ENCODE measurements around the gene DHRS12.

DHRS12 gene

GRCh38 chr13:51803422-51804294 is at the start of gene DHRS12:
Gene DHRS12, minus strand, starts transcription at chr13:51804163. Its CDS starts 4,504 bp downstream, at chr13:51799659.
- DNase-seq = peak; percentile 44 to 97 (median 88)

GRCh38 chr13:51849145-51850101 is 45.5 kb upstream of the DHRS12 start:
- no peak for DNase-seq

DNA sequence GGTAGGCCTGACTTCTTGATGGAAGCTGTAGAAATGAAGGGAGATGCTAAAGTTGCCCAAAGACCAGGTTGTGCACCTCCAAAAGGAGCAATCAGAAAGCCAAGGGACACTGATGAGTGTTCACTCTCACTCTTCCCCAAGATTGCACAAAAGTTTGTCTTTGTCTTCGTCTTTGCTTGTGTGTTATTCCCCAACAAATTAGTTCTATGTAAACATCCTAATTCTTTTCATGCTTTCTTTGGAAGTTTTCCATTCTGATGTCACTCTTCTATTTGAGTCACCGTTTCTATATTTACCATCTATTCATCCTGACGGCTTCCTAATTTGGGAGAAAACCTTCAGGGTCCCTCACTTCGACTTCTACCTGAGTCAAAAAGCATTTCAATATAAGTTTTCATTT is 44.7 kb upstream of the DHRS12 start:
- no peak for DNase-seq

- no peak for DNase-seq
These were observed 42.8 kb upstream of the DHRS12 start for GRCh38 chr13:51846756-51847155.

- DNase-seq = no peak
These were observed 41.8 kb upstream of the DHRS12 start for GRCh38 chr13:51845574-51846318.

DNA sequence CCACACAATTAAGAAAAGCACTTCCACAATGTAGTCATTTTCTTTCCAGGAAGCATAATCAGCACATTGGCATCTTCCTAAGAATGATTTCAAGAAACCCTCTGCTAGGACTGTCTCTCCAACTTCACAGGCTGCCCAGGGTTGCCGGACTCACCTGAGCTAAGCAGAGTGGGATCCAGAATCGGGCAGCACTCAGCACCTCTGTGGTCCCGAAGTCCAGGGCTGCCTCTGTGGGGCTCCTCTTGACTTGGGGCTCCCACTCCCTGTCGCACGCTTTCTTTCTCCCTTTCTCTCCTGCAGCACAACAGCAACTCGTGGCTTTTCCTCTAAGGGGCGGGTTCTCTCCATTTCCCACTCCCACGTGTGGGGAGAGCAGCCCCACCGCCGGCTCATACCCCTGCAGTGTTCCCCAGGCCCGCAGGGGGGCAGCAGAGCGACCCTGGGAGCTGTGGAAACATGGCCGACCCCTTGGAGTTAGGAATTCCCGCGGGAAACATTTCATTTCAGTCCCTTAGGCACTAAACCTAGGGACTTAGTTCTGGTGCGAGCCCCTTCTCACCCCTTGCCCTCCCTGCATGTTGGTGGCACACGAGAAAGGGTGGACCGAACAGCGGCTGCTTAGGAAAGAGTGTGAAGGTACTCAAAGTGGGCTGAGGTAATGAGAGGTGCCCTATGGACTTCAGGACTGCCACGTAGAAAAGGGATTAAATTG is 41.1 kb upstream of the DHRS12 start, which contains the start of gene TMEM272:
TMEM272 (minus strand) TSS at position 316 of the 712 bp plus-strand sequence. CDS start 6,647 bp downstream, outside the sequence.
- peak in 53 of 56 donors; percentile 9 to 89 (median 62) for DNase-seq

GRCh38 chr13:51843529-51843928 is 39.6 kb upstream of the DHRS12 start:
- no peak for DNase-seq

DNA sequence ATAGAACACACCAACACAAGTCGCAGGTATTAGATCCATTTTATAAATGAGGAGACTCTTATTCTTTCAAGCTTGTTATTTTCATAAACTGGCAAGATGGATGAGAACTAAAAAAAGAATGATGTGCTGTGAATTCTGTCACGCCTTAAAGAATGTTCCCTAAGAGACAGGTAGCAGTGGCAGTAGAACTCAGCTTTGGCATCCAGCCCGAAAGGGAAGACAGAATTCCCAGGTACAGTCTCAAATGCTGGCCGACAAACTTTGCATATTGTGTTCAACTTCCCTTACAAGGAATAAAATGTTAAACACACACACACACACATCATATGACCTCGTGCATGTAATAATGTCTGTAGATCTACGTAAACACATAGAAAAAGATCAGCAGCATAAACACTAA is 37.8 kb upstream of the DHRS12 start:
- peak in 4 of 56 donors; percentile 14 to 31 (median 19) for DNase-seq

DNA sequence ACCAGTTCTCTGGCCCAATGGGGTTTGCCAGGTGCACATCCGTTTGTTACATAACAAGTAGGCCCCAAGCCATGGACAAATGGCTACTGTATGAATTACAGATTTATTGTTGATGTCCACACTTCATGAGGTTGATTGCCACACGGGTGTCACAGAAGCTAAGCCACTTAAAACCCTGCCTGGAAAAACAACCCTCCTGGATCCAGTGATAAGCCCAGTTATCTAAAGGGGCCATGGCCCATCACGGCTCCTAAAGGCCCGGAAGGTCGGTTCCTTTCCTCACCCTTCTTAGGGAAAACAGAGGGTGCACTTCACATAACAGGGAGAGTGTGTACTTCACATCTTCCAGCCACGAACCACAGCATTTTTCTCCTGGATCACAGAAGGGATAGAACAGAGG is 37.0 kb upstream of the DHRS12 start:
- no peak for DNase-seq

- DNase-seq = no peak
These were observed 36.0 kb upstream of the DHRS12 start for GRCh38 chr13:51839711-51840540.

GRCh38 chr13:51838240-51838846 is 34.4 kb upstream of the DHRS12 start:
- DNase-seq = no peak

GRCh38 chr13:51837016-51837415 is 33.1 kb upstream of the DHRS12 start:
- DNase-seq = no peak

- DNase-seq = peak in 1 of 56 donors; percentile 23
These were observed 30.7 kb upstream of the DHRS12 start for GRCh38 chr13:51834581-51835171.

DNA sequence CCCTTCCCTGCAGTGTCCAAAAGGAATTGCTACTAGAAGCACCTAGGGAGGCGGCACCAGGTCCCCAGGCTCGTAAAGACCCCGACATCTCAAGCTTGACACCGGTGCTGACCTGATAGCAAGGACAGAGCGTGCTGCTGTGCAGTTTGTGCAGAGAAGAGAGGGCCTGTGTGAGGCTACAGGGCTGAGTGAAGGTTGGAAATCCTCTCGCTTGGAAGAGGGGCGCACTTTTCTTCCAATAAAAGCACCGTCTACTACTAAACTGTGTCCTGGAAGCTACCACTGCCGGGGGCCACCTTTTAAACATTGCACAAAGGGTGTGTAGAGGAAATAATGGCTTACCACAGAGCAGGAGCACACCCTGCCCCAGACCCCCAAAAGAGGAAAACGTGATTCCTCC is 30.0 kb upstream of the DHRS12 start:
- DNase-seq = no peak

DNA sequence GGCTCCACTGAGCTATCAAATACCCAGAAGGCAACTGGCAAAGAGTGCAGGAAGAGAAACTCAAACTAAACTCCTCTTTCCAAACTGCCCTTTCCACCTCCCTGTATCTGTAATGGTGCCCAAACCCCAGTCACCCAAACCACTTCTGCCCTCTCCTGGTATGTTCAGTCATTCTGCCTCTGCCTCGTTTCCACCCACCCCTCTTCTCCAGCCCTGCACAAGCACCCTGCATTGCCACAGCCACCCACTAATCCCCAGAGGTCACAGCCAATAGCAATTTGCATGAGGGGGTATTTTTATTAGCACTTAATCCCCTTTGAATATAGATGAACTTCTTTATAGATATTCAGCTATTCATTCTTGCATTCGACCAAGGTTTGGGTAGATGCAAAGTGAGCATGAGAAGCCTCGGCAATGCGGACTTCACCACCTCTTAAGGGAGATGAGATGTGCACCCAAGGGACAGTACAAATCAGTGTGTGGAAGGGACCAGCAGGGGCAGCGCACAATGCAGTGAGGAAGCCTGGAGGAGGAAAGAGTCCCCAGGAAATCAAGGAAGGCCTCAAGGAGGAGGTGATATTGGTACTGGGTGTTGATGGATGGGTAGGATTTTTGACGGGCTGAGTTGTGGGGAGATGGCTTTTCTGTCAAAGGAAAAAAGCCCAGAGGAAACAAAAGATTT is 28.6 kb upstream of the DHRS12 start:
- DNase-seq = peak in 4 of 56 donors; percentile 5 to 34 (median 25)

- no peak for DNase-seq
These were observed 27.6 kb upstream of the DHRS12 start for GRCh38 chr13:51831519-51831918.

GRCh38 chr13:51829568-51829899 is 25.6 kb upstream of the DHRS12 start:
- no peak for DNase-seq

Measured in nucleus accumbens (tissue), 56 donors.